ENCODE measurements around the gene TIMM23B.
"Not testable (repeated sequence)": the region's sequence is repeated elsewhere in the genome, so short reads cannot be mapped to it uniquely, and the experiment has no call there.

DNA sequence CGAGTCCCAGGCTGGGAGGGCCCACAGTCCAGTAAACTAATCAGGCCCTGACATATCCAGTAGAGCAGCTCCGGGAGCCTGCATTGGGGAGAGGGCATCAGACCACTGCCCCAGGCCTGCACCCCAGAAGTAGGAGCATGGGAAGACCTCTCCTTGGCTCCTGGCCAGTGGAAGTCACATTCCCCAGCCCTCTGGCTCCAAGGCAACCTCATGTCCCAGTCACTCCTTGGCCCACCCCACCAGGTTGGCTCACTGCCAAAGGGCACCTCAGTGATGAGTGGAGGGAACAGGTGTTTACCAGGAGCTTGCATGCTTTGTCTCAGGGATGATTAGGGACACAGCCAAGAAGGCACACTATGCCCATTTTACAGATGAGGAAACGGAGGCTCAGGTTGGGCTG lies 77.4 kb downstream of the TIMM23B start:
- TF ChIP-seq, protein P1, sequence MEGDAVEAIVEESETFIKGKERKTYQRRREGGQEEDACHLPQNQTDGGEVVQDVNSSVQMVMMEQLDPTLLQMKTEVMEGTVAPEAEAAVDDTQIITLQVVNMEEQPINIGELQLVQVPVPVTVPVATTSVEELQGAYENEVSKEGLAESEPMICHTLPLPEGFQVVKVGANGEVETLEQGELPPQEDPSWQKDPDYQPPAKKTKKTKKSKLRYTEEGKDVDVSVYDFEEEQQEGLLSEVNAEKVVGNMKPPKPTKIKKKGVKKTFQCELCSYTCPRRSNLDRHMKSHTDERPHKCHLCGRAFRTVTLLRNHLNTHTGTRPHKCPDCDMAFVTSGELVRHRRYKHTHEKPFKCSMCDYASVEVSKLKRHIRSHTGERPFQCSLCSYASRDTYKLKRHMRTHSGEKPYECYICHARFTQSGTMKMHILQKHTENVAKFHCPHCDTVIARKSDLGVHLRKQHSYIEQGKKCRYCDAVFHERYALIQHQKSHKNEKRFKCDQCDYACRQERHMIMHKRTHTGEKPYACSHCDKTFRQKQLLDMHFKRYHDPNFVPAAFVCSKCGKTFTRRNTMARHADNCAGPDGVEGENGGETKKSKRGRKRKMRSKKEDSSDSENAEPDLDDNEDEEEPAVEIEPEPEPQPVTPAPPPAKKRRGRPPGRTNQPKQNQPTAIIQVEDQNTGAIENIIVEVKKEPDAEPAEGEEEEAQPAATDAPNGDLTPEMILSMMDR (IDR thresholded peaks at IDR 0.05), result not testable (repeated sequence)
- not testable (repeated sequence) for TF ChIP-seq EP300, POLR2A (IDR thresholded peaks at IDR 0.05)
